Stimulated activated CD8-positive, alpha-beta memory T cell treated with anti-CD3 and anti-CD28 coated beads, Interleukin-7, amount 100 ng/mL, for 1 hour (primary cell): Measurements from ENCODE around the gene SORCS2.

Experiments used
- DNase-seq, 2 donors: peaks; one replicate each; pipeline ENCODE4 v3.0.0-alpha.2; 2020; ENCODE audit warnings: low read depth in 2 of 2

Gene SORCS2

DNA sequence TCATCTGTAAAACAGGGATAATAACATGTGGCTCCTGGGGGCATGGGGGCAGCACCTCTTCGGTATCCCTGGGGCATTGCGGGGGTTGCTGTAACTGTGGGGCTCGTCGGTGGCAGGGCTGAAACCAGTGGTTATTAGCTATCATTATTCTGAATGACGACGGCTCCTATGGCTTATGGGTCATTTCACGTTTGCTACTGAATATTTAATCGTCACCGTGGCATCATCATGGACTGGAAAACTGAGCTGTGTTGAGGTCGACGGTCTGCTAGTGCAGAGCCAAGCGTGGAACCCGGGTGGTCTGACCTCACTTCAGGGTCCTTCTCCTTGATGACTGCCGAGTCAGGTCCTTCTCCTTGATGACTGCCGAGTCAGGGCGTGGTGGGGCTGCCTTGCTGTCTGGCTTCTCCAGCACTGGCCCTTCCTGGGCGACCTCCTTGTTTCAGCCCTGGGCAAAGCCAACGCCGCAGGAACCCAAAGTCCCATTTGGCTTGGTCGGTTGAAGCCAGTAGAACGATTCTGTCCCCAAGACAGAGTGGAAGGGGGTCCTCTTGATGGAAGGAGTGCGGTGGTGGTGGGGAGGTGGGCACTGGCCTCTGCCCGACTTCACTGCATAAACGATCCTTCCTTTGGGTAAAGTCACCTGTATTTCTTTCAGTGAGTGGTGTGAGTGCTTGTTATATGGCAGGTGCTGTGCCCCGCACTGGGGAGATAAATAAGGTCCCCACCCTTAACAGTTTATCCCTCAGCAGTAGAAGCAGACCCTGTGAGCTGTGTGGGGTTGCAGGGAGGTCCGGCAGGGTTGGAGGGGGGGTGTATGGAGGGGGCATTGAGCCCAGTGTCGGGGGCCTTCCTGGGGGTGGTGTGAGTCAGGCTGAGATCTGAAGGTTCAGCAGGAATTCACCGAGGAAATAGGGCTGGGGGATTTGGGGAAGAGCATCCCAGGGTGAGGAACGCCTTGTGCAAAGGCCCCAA, 201.6 kb downstream of the SORCS2 start:
- DNase-seq = no peak

- no peak for DNase-seq
Observed at GRCh38 chr4:7394681-7395451, 202.5 kb downstream of the SORCS2 start.

DNA sequence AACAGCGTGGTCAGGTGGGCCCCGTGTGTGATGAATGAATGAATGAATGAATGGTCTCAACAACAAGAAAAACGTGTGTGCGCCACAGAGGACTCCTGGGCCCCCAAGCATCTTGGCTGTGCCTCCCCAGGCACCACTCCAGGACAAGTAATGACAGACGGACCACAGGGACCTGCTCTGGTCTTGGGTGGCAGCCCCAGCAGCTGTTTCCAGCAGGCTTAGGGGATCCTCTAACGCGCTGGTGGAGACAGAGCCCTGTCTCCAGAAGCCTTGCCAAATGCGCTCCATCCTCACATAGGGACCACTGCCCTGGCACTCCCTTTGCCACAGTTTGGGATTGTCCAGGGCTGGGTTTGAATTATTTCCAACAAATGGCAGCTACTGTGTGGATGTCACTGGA, 203.3 kb downstream of the SORCS2 start:
- DNase-seq = no peak

DNA sequence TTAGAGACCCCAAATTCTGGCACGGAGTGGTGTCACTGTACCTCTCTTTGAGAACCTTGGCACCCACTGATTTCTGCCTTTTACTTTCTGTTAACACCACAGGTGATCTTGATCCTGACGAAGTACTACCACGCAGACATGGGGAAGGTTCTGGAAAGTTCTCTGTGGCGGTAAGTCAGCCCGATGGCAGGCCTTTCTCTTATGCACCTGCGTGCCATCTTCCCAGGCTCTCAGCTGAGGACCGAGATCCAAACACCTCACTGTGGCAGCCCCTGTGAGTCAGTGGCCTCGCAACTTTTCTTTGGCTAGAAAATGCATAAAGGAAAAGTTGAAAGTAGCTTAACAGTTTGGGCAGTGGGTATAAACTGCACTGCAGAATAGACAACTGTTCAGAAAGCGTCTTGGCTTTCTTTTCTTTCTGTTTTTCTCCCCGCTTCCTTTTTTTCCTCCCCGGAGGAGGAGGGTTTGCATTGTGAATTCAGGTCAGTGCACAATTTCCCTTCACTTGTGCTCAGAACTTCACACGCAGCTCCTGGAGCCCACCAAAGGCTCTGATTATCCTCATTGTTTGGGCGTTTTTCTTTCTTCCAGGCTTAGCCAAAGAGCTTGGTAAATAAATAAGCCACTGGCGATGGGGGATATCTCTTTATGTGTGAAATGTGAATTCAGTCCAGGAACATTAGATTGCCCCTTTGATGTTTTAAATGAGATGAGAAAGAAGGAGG, 204.0 kb downstream of the SORCS2 start:
- DNase-seq = no peak

- DNase-seq = no peak
Observed at GRCh38 chr4:7397206-7398103, 205.1 kb downstream of the SORCS2 start.

- DNase-seq = no peak
Observed at GRCh38 chr4:7398104-7398423, 205.7 kb downstream of the SORCS2 start.

- no peak for DNase-seq
Observed at GRCh38 chr4:7398788-7399439, 206.6 kb downstream of the SORCS2 start.

GRCh38 chr4:7399440-7400234, 207.3 kb downstream of the SORCS2 start:
- no peak for DNase-seq

- DNase-seq = no peak
Observed at GRCh38 chr4:7400671-7401298, 208.4 kb downstream of the SORCS2 start.

GRCh38 chr4:7402526-7402925, 210.2 kb downstream of the SORCS2 start:
- no peak for DNase-seq

- no peak for DNase-seq
Observed at GRCh38 chr4:7403001-7403400, 210.7 kb downstream of the SORCS2 start.

- no peak for DNase-seq
Observed at GRCh38 chr4:7408166-7408565, 215.8 kb downstream of the SORCS2 start.

GRCh38 chr4:7410446-7410845, 218.1 kb downstream of the SORCS2 start:
- no peak for DNase-seq

- no peak for DNase-seq
Observed at GRCh38 chr4:7411491-7411890, 219.2 kb downstream of the SORCS2 start.

DNA sequence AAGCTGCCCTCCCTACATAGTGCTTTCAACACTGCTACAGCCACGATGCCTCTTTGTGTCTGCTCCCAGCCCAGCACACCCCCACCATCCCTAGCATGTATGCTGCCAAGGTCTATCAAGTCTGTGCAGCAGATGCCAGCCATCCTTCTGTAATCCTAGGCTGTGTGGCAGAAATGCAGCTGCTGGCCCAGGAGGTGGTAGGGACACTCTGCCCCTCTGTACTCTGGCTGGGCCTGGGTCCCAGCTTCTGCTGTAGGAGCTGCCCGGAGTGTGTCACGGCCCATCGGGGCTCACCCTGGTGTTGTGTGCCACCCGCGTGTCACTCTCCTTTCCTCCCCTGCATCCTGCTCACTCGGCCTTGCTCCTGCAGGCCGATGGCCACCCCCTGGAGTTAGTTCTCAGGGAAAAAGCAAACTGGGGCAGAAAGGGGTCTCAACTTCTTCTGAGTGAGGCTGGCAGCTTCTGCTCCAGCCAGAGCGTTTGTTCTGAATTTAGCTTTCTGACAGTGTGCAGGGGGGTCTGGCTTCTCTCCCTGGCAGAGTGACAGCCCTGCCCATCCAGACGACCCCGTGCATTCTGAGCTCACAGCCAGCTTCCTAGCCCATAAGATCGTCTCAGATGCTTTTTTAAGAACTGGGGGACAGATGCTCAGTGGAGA, 219.7 kb downstream of the SORCS2 start:
- DNase-seq = no peak

DNA sequence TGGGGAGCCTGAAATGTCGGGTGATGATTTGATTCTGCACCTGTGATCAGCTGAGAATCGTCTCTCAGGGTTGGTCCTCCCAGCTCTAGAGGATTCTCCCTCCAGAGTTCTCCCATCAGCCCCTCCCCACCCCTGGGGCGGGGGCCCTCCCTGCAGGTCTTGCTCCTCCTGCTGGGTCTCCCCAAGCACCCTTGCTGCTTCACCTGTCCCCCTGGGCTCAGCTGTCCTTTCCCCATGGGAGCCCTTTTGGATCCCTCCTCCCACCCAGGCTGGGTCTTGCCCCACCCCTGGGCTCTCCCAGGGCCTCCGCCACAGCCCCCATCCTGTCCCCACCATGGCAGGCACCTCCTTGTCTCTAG, 220.2 kb downstream of the SORCS2 start:
- DNase-seq = no peak

GRCh38 chr4:7414046-7414445, 221.7 kb downstream of the SORCS2 start:
- no peak for DNase-seq

DNA sequence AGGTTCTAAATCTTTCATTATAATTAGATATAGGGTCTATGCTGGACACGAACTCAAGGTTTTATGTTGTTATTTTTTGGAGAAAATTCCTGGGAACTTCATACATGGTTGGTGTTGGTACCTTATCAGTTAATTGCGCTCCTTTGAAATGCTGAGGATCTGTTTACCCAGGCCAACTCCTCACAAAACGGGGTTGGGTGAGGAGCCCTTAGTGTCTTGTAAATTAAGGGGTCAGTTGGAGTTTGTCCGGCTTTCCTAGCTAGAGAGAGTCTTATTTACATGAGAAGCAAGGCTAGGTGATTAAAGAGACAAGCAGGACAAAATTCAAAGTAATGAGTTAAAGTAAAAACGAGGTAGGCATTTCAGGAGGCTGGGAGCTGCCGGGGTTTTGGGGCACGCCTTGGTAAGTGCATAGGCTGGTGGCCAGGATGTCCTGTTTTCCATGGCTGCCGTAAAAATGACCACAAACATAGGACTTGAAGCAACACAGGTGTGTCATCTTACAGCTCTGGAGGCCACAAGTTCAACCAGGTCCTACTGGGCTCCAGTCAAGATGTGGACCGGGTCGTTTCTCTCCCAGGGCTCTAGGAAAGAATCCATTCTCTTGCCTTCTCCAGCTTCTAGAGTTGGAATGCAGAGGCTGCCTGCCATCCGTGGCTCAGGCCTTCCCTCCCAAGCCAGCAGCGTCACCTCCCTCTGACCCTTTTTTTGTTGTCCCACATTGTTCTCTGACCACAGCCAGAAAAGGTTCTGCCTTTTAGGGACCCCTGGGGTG, 222.6 kb downstream of the SORCS2 start:
- no peak for DNase-seq
